HG03442 (cell line): ENCODE results near the gene ZNF576.
"Not testable (repeated sequence)": the region's sequence is repeated elsewhere in the genome, so short reads cannot be mapped to it uniquely, and the experiment has no call there.

Experiments
- ATAC-seq: cut with Tn5 transposase; IDR thresholded peaks from one replicate; pipeline ENCODE4 v1.9.1; 2021; ENCODE audit warnings: mild to moderate bottlenecking, moderate library complexity; ENCODE audit not compliant: unreplicated experiment

Gene ZNF576

DNA sequence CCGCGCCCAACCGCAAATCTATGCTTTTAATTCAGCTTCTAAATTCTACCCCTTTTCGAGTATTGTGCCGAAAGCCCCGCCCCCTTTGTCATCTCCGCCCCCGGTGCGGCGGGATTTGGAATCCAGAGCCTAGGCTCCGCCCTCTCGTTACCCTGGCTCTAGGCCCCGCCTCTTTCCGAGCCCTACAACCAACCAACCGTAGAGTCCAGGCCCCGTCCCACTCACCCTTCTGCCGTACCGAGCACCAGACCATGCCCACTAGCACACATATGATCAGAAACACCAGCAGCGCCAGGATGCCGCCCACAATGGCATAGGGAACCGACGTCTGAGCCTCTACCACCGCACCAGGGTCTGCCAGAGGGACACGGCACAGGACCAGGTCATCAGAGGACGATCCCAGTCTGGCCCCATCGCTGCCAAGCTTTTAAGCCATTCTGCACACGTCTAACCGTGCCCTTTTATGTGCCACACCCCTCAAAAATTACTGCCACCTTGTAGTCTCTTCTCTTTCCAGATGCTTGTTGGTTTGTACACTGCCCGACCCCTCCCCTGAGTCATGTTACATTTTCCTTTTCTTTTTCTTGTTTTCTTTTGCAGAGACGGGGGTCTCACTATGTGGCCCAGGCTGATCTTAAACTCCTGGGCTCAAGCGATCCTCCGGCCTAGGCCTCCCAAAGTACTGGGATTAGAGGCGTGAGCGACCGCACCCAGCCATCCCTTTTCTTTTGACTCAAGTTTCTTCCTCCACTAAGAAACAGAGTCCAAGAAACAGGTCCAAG is 27.7 kb downstream of the ZNF576 start:
- ATAC-seq: no peak

DNA sequence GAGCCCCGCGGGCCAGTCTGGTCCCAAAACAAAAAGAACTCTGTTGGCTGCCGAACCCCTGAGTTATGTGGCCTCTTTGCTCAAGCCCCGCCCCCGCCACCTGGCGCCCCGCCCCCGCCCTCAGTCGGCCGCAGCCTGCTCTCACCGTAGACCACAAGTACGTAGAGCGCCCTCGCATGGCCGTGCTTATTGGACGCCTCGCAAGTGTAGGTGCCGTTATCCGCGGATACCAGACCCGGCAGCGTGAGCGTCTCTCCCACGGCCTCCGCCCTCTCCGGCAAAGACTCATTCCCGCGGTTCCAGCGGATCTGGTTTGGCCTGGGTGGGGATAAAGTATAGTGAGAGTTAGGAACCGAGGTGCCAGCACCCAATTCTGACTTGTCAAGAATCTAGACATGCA is 28.5 kb downstream of the ZNF576 start:
- no peak for ATAC-seq

DNA sequence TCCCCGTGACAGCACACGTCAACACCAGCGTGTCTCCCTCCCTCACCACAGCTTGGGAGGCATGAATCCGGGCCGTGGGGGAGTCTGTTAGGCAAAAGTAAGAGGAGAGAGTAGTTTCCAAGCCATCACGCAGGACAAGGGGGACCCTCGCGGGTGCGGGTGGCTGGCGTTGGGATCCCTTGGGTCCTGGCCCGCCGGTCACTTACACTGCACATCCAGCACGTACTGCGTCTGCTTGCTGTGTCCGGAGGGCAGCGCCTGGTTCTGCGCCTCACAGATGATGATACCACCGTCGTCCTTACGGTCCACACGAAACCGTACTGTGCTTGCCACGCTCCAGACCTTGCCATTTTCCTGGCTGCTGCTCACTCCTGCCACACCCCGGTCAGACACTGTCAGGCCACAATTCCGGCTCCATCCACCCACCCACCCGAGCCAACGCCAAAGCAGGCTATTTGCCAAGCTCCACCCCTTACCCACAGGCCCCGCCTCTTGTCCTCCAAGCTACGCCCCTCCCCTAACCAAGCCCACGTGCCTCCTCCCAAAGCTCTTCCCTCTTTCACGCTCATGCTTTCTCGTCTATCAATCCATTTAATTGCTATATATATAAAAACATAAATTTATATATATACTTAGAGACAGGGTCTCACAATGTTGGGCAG is 29.7 kb downstream of the ZNF576 start:
- no peak for ATAC-seq

GRCh38 chr19:43626838-43627237 is 30.4 kb downstream of the ZNF576 start:
- ATAC-seq: no peak

- no peak for ATAC-seq
These were observed 32.4 kb downstream of the ZNF576 start for GRCh38 chr19:43628646-43629326.

GRCh38 chr19:43631491-43631890 is 35.1 kb downstream of the ZNF576 start:
- ATAC-seq: no peak

GRCh38 chr19:43633520-43633919 is 37.1 kb downstream of the ZNF576 start:
- ATAC-seq: no peak

DNA sequence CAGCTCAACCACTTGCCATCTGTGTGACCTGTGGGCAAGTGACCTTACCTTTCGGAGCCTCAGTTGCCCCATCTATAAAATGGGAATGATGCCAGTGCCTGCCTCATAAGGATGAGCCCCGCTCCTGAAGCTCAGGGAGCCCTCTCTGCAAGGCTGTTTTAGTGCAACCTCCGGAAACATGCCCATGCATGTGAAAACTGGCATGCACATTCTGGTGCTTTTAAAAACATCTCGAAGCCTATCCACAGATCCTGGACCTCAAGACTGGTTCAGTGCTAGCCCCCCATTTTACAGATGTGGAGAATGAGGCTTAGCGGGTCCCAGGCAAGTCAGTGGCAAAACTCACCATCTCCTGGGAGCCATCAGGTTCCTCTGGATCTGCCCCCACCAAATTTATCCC is 37.7 kb downstream of the ZNF576 start:
- ATAC-seq: no peak

- ATAC-seq: no peak
These were observed 38.1 kb downstream of the ZNF576 start for GRCh38 chr19:43634506-43634871.

GRCh38 chr19:43634872-43635560 is 38.6 kb downstream of the ZNF576 start:
- no peak for ATAC-seq

GRCh38 chr19:43635561-43635940 is 39.2 kb downstream of the ZNF576 start:
- not testable (repeated sequence) for ATAC-seq

DNA sequence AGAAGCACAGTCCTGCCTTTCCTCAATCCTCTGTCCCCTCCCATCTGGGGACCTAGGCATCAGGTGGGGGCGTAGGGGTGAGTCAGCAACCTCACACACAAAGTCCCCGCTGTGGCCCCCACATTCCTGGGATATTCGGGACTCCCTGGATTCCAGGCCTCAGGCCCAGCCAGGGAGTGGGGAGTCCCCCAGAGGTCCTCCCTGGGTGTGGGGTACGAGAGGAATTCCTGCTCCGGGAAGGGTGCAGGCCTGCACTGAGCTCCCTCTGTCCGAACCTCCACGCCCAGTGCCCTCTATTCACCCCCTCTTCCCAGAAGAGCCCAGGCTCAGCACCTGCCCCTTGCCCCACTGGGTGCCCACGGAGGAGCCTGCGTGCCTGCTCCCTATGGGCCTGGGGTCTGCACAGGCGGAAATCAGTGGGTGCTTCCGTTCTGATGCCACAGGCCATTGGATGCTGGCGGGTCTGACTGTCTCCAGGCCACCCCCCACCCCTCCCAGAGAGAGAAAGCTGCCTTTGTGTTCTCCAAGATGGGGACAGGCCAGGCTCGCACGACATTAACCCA is 39.8 kb downstream of the ZNF576 start:
- no peak for ATAC-seq

DNA sequence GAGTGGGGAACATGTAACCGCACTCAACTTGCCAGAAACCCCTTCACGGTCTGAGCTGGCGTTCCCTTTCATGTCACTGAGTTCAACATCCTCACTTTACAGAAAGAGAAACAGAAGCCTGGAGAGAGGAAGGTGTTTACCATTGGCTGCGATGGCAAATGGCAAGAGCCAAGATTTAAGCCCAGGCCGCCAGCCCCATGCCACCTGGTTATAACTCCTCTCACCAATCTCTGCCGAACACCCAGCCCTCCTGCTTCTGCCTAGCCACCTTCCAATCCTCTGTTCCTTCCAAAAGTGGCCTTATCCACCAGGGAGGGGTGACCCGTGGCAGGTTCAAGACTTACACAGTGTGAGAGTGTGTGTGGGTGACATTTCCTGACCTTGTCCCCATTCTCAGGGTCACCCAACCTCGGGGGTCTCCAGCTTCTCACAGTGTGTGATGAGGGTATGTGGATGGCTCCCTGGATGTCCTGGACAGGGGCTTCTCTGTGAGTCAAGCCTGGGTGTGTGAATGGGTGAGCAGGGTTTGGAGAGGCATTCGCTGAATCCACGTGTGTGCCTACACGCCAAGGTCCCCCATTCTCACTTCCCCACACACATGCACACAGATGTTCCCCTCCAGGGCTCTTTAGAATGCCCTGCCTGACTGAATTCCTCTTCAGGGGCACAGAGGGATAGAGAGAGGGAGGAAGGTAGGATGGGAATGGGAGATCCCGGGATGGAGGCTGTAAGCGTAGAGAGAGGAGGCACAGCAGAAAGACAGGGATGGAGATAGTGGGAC is 42.0 kb downstream of the ZNF576 start:
- no peak for ATAC-seq

- ATAC-seq: no peak
These were observed 42.7 kb downstream of the ZNF576 start for GRCh38 chr19:43638995-43639518.

- ATAC-seq: no peak
These were observed 43.4 kb downstream of the ZNF576 start, which contains the start of gene CADM4 for GRCh38 chr19:43639519-43640423. Gene CADM4 (minus strand): TSS chr19:43639850. CDS start chr19:43639790, 60 bp downstream.

DNA sequence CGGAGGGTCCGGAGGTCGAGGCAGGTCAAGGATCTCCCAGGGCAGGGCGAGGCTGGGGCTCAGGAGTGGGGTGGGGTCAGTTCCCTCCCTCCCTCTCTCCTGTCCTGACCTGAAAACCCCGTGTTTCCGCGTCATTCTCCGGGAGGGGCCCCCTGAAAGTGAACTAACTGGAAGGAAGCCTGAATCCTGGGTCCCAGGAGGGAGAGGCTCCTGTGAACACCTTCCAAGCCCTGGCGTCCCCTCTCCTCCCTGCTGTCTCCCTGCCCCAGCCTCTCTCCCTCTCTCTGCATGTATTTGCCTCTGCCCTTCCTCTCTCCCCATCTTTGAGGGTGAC is 44.0 kb downstream of the ZNF576 start:
- ATAC-seq: no peak

DNA sequence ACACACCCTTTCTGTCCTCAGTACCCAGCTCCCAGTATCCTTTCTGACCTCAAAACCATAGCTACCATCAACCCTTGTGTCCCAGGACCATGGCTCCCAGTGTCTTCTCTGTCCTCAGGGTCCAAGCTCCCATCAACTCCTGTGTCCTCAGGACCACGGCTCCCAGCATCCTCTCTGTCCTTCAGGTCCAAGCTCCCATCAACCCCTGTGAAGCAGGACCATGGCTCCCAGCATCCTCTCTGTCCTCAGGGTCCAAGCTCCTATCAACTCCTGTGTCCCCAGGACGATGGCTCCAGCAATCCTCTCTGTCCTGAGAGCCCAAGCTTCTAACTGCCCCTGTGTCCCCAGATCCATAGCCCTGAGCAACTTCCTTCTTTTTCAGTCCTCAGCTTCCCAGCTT is 44.9 kb downstream of the ZNF576 start:
- ATAC-seq: no peak

DNA sequence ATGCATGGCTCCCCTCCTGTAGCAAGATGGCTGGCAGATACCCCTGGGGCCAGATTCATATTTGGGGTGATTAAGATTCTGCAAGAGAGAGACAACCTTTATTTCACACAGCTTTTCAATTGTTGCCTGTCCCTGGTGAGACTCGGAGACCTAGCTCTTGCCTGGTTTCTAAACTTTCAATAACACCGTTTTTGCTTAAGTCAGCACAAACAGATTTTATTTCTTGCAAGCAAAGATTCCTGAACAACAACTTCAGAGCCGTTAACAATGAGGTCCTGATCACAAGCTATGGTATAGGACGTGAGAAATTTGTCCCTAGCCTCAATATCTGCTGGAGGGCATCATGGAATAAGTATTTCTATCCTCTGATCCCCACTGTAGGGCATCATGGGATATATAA is 46.1 kb downstream of the ZNF576 start:
- no peak for ATAC-seq

DNA sequence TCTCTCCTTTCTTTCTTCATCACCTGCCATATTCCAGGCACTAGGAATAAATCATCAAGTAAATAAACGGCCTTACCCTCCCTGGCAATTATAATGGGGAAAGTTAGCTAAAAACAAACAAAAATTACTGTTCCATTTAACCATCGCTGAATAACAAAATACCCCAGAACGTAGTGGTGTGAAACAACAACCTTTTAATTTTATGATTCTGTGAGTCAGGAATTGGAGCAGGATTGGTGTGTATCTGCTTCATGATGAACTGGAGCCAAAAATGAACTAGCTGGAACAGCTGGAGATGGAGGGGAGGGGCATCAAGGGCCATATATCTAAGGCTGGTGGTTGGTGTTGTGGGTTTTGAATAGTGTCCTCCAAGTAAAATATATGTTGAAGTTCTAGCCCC is 46.9 kb downstream of the ZNF576 start:
- no peak for ATAC-seq
